Small intestine (tissue), 7 donors: ENCODE data around the gene ANKRD33B. TPM values are rescaled to one million over a fixed set of nuclear protein-coding genes. Genes with fewer than 3 reads are reported as not detected.
"Not testable (repeated sequence)": the region's sequence is repeated elsewhere in the genome, so short reads cannot be mapped to it uniquely, and the experiment has no call there.

ENCODE experiments used
- DNase-seq, 2 donors: peaks; one replicate each; pipeline versions ENCODE4 v3.0.0 to v3.0.0-alpha.2; 2013
- FAIRE-seq: peaks from 2 replicates; lab custom pipeline; 2012; peaks lifted over from hg19 to GRCh38; lab: Jason Lieb, UNC
- H3K27ac ChIP-seq, 3 donors: one replicate each; pipeline ENCODE4 v1.5.1; 2013; ENCODE audit warnings: low read length in 2 of 3, mild to moderate bottlenecking in 2 of 3, control low read depth in 1 of 3, inconsistent platforms in 1 of 3, low read depth in 1 of 3, moderate library complexity in 1 of 3
- H3K27me3 ChIP-seq, 3 donors: one replicate each; pipeline ENCODE4 v1.6.1; 2013; ENCODE audit warnings: low read length in 3 of 3, inconsistent platforms in 1 of 3; ENCODE audit not compliant: control insufficient read depth in 3 of 3, insufficient read depth in 3 of 3
- H3K36me3 ChIP-seq, 3 donors: one replicate each; pipeline ENCODE4 v1.6.1; 2013; ENCODE audit warnings: low read length in 3 of 3, inconsistent platforms in 1 of 3, low read depth in 1 of 3, mild to moderate bottlenecking in 1 of 3, moderate library complexity in 1 of 3; ENCODE audit not compliant: control insufficient read depth in 3 of 3, insufficient read depth in 2 of 3
- H3K4me1 ChIP-seq, 3 donors: one replicate each; pipeline ENCODE4 v1.6.1; 2013; ENCODE audit warnings: low read length in 2 of 3, inconsistent platforms in 1 of 3, low read depth in 1 of 3, mild to moderate bottlenecking in 1 of 3, moderate library complexity in 1 of 3; ENCODE audit not compliant: control insufficient read depth in 3 of 3, insufficient read depth in 2 of 3
- H3K4me3 ChIP-seq, 3 donors: one replicate each; pipeline ENCODE4 v1.5.1; 2013; ENCODE audit warnings: low read length in 3 of 3, control low read depth in 1 of 3, inconsistent platforms in 1 of 3, low read depth in 1 of 3, mild to moderate bottlenecking in 1 of 3, moderate library complexity in 1 of 3
- H3K9me3 ChIP-seq, 2 donors: one replicate each; pipeline ENCODE4 v1.6.1; 2013; ENCODE audit warnings: low read depth in 1 of 2, low read length in 1 of 2; ENCODE audit not compliant: control insufficient read depth in 2 of 2, insufficient read depth in 1 of 2
- WGBS, 3 donors: extraction: QIAGEN DNeasy Blood & Tissue Kit; methylation state at CpG; one replicate each; pipeline ENCODE4 v1.1.7; 2013; 5-methylcytosine and 5-hydroxymethylcytosine counted together
- polyA plus RNA-seq, 4 donors: library from polyadenylated mRNA; stranded (reverse) in 3 of 4; unstranded in 1 of 4; fragments of 200-250 nt in 3 of 4; fragments of 120-200 nt in 1 of 4; gene quantifications; one replicate each; pipeline versions ENCODE4 v1.2.1 to v1.2.3, GENCODE V29; 2013
- donor health status: healthy with polysubstance abuse.
- donor health status: control.
- donor health status: control.
- donor health status: Bipolar disorder and iron deficiency.
- donor health status: healthy.

ANKRD33B gene
- polyA plus RNA-seq, 4 donors, result 0.25 to 1.0 (median 0.27) TPM; not detected in 1

- 87 to 91% (median 89%) methylated on average over 5 of the region's 5 CpGs for WGBS, 3 donors
- no peaks in the 10 kb centered on the region for H3K36me3 ChIP-seq
- peaks cover 0 to 4% (median 0%) of the 10 kb centered on the region in 3 donors for H3K4me1 ChIP-seq
- H3K4me3 ChIP-seq, result no peak overlapping the region
- peaks cover 0 to 7% (median 0%) of the 10 kb centered on the region in 3 donors for H3K27me3 ChIP-seq
- H3K9me3 ChIP-seq, result no peaks in the 10 kb centered on the region
- no peak overlapping the region for H3K27ac ChIP-seq
- FAIRE-seq (no peak), DNase-seq (no peak)
Observed at GRCh38 chr5:10630126-10630525, 66.3 kb downstream of the ANKRD33B start.

GRCh38 chr5:10630744-10631143 is 66.9 kb downstream of the ANKRD33B start:
- H3K36me3 ChIP-seq, H3K9me3 ChIP-seq, DNase-seq, FAIRE-seq, H3K27ac ChIP-seq, H3K4me3 ChIP-seq, H3K4me1 ChIP-seq: not testable (repeated sequence)
- WGBS, 3 donors, result 38 to 80% (median 71%) methylated on average over 2 to 4 of the region's 4 CpGs
- peaks cover 0 to 13% (median 0%) of the 10 kb centered on the region in 3 donors for H3K27me3 ChIP-seq

- Histone ChIP-seq H3K9me3 (no peaks in the 10 kb centered on the region), H3K4me3 (no peak overlapping the region), H3K27me3 (peaks cover 0 to 18% (median 0%) of the 10 kb centered on the region in 3 donors), H3K4me1 (peaks cover 0 to 4% (median 0%) of the 10 kb centered on the region in 3 donors), H3K27ac (no peak overlapping the region), H3K36me3 (no peaks in the 10 kb centered on the region)
- whole genome bisulfite sequencing, 3 donors, result 74 to 89% (median 77%) methylated on average over 18 of the region's 18 CpGs
- FAIRE-seq (no peak), DNase-seq (no peak)
Observed at GRCh38 chr5:10631316-10631996, 67.6 kb downstream of the ANKRD33B start.

- Histone ChIP-seq H3K4me3 (no peak overlapping the region), H3K27ac (peak overlapping the region in 1 of 3 donors; percentile 36)
- DNase-seq, result no peak
Observed at GRCh38 chr5:10632110-10632761, 68.4 kb downstream of the ANKRD33B start.

GRCh38 chr5:10633271-10634049 is 69.6 kb downstream of the ANKRD33B start:
- no peaks in the 10 kb centered on the region for H3K36me3 ChIP-seq
- no peak overlapping the region for H3K27ac ChIP-seq
- DNase-seq, result peak in 1 of 2 donors; percentile 13
- 65 to 80% (median 78%) methylated on average over 28 of the region's 28 CpGs for WGBS, 3 donors
- no peak overlapping the region for H3K4me3 ChIP-seq
- H3K27me3 ChIP-seq, result peaks cover 0 to 34% (median 0%) of the 10 kb centered on the region in 3 donors
- H3K9me3 ChIP-seq, result no peaks in the 10 kb centered on the region
- FAIRE-seq, result no peak
- no peaks in the 10 kb centered on the region for H3K4me1 ChIP-seq

More at GRCh38 chr5:10632110-10632761, 68.4 kb downstream of the ANKRD33B start:
- Histone ChIP-seq H3K27me3 (peaks cover 0 to 24% (median 0%) of the 10 kb centered on the region in 3 donors), H3K36me3 (no peaks in the 10 kb centered on the region), H3K4me1 (peaks cover 0 to 2% (median 0%) of the 10 kb centered on the region in 3 donors), H3K9me3 (no peaks in the 10 kb centered on the region)
- 65 to 79% (median 65%) methylated on average over 21 to 23 of the region's 23 CpGs for WGBS, 3 donors
- no peak for FAIRE-seq

- DNase-seq (no peak), FAIRE-seq (no peak)
- Histone ChIP-seq H3K36me3 (no peaks in the 10 kb centered on the region), H3K27ac (no peak overlapping the region), H3K4me1 (no peaks in the 10 kb centered on the region), H3K9me3 (no peaks in the 10 kb centered on the region), H3K4me3 (no peak overlapping the region), H3K27me3 (peaks cover 0 to 36% (median 0%) of the 10 kb centered on the region in 3 donors)
- WGBS, 3 donors, result 64 to 85% (median 74%) methylated on average over 4 of the region's 4 CpGs
Observed at GRCh38 chr5:10634050-10634449, 70.2 kb downstream of the ANKRD33B start.

GRCh38 chr5:10634562-10634961 is 70.7 kb downstream of the ANKRD33B start:
- FAIRE-seq (no peak), DNase-seq (no peak)
- H3K4me3 ChIP-seq, result no peak overlapping the region
- peaks cover 0 to 36% (median 0%) of the 10 kb centered on the region in 3 donors for H3K27me3 ChIP-seq
- H3K36me3 ChIP-seq, result no peaks in the 10 kb centered on the region
- no peak overlapping the region for H3K27ac ChIP-seq
- WGBS, 3 donors, result 90 to 95% (median 93%) methylated on average over 2 of the region's 2 CpGs
- no peaks in the 10 kb centered on the region for H3K9me3 ChIP-seq
- no peaks in the 10 kb centered on the region for H3K4me1 ChIP-seq

- no peaks in the 10 kb centered on the region for H3K36me3 ChIP-seq
- H3K9me3 ChIP-seq, result peaks cover 0 to 4% of the 10 kb centered on the region in 2 donors
- FAIRE-seq, result no peak
- no peaks in the 10 kb centered on the region for H3K4me1 ChIP-seq
- H3K27me3 ChIP-seq, result peaks cover 0 to 40% (median 0%) of the 10 kb centered on the region in 3 donors
- H3K27ac ChIP-seq, result peak overlapping the region in 1 of 3 donors; percentile 3
- no peak overlapping the region for H3K4me3 ChIP-seq
- DNase-seq, result no peak
- 25 to 45% (median 31%) methylated on average over 10 of the region's 10 CpGs for WGBS, 3 donors
Observed at GRCh38 chr5:10635257-10635866, 71.5 kb downstream of the ANKRD33B start.
